Measurements from ENCODE around the gene CX3CL1.

CX3CL1 gene

GRCh38 chr16:57383276-57384247, 11.3 kb downstream of the CX3CL1 start:
- Histone ChIP-seq H4K8ac (ENCODE audit: low read depth, low read length) (no peak overlapping the region), H2AFZ (ENCODE audit: insufficient read depth, low read length, poor library complexity) (no peak overlapping the region), H4K12ac (ENCODE audit: low read depth, low read length) (no peak overlapping the region), H3K9ac (ENCODE audit: low read length) (no peak overlapping the region), H2BK120ac (ENCODE audit: insufficient read depth, low read length, poor library complexity) (peak overlapping the region; percentile 74), H3K27me3 (ENCODE audit: insufficient read depth, low read length) (no peaks in the 10 kb centered on the region), H3K4me3 (ENCODE audit: low read depth, low read length) (no peak overlapping the region), H3K4ac (ENCODE audit: low read depth, low read length) (no peak overlapping the region), H3K79me1 (ENCODE audit: low read length) (peaks cover 24% of the 10 kb centered on the region), H3K18ac (ENCODE audit: low read length) (no peak overlapping the region), H3K23ac (ENCODE audit: low read length) (no peak overlapping the region), H3K9me3 (ENCODE audit: insufficient read depth, low read depth, low read length) (no peaks in the 10 kb centered on the region), H4K91ac (ENCODE audit: low read depth, low read length) (peak overlapping the region; percentile 78), H3K14ac (ENCODE audit: low read length) (peak overlapping the region; percentile 8), H3K79me2 (ENCODE audit: control insufficient read depth, insufficient read depth, low read length, poor library complexity) (no peaks in the 10 kb centered on the region), H3K4me2 (ENCODE audit: low read length) (peak overlapping the region; percentile 19), H3K36me3 (ENCODE audit: control insufficient read depth in 1 of 2, insufficient read depth in 2 of 2, low read length in 2 of 2) (no peaks in the 10 kb centered on the region), H2BK12ac (ENCODE audit: low read length) (peak overlapping the region; percentile 81), H3K27ac (ENCODE audit: low read depth, low read length) (peak overlapping the region; percentile 61), H3K4me1 (ENCODE audit: control insufficient read depth in 1 of 2, insufficient read depth in 2 of 2, low read length in 2 of 2) (peaks cover 26 to 27% of the 10 kb centered on the region in 2 experiments), H2AK5ac (ENCODE audit: low read length) (peak overlapping the region; percentile 7), H2BK5ac (ENCODE audit: low read depth, low read length, poor library complexity) (peak overlapping the region; percentile 0)
- no peak for DNase-seq
- WGBS (ENCODE audit: extremely low coverage, insufficient coverage, insufficient read length), result no CpG with 5 or more reads among the region's 8 CpGs

- Histone ChIP-seq H3K18ac (ENCODE audit: low read length) (peak overlapping the region; percentile 77), H2BK120ac (ENCODE audit: insufficient read depth, low read length, poor library complexity) (peak overlapping the region; percentile 74), H3K14ac (ENCODE audit: low read length) (peak overlapping the region; percentile 43), H3K9me3 (ENCODE audit: insufficient read depth, low read depth, low read length) (no peaks in the 10 kb centered on the region), H2AFZ (ENCODE audit: insufficient read depth, low read length, poor library complexity) (peak overlapping the region; percentile 44), H3K4me3 (ENCODE audit: low read depth, low read length) (no peak overlapping the region), H3K79me2 (ENCODE audit: control insufficient read depth, insufficient read depth, low read length, poor library complexity) (no peaks in the 10 kb centered on the region), H3K27me3 (ENCODE audit: insufficient read depth, low read length) (no peaks in the 10 kb centered on the region), H2BK12ac (ENCODE audit: low read length) (peak overlapping the region; percentile 81), H3K9ac (ENCODE audit: low read length) (no peak overlapping the region), H3K23ac (ENCODE audit: low read length) (no peak overlapping the region), H3K27ac (ENCODE audit: low read depth, low read length) (peak overlapping the region; percentile 61), H3K4me1 (ENCODE audit: control insufficient read depth in 1 of 2, insufficient read depth in 2 of 2, low read length in 2 of 2) (peaks cover 22 to 24% of the 10 kb centered on the region in 2 experiments), H2AK5ac (ENCODE audit: low read length) (peak overlapping the region; percentile 95), H3K4me2 (ENCODE audit: low read length) (peak overlapping the region; percentile 19), H4K8ac (ENCODE audit: low read depth, low read length) (no peak overlapping the region), H3K4ac (ENCODE audit: low read depth, low read length) (peak overlapping the region; percentile 67), H3K79me1 (ENCODE audit: low read length) (peaks cover 21% of the 10 kb centered on the region), H4K91ac (ENCODE audit: low read depth, low read length) (peak overlapping the region; percentile 58), H4K12ac (ENCODE audit: low read depth, low read length) (peak overlapping the region; percentile 16), H2BK5ac (ENCODE audit: low read depth, low read length, poor library complexity) (peak overlapping the region; percentile 22), H3K36me3 (ENCODE audit: control insufficient read depth in 1 of 2, insufficient read depth in 2 of 2, low read length in 2 of 2) (no peaks in the 10 kb centered on the region)
- no CpG with 5 or more reads among the region's 11 CpGs for WGBS (ENCODE audit: extremely low coverage, insufficient coverage, insufficient read length)
- DNase-seq, result no peak
Observed at GRCh38 chr16:57384248-57385070, 12.2 kb downstream of the CX3CL1 start.

- Histone ChIP-seq H3K4me1 (ENCODE audit: control insufficient read depth in 1 of 2, insufficient read depth in 2 of 2, low read length in 2 of 2) (peaks cover 18% of the 10 kb centered on the region in 2 experiments), H3K4ac (ENCODE audit: low read depth, low read length) (no peak overlapping the region), H2BK120ac (ENCODE audit: insufficient read depth, low read length, poor library complexity) (no peak overlapping the region), H2BK12ac (ENCODE audit: low read length) (peak overlapping the region; percentile 63), H3K4me3 (ENCODE audit: low read depth, low read length) (no peak overlapping the region), H4K8ac (ENCODE audit: low read depth, low read length) (no peak overlapping the region), H3K14ac (ENCODE audit: low read length) (no peak overlapping the region), H3K79me2 (ENCODE audit: control insufficient read depth, insufficient read depth, low read length, poor library complexity) (no peaks in the 10 kb centered on the region), H3K23ac (ENCODE audit: low read length) (no peak overlapping the region), H2AK5ac (ENCODE audit: low read length) (peak overlapping the region; percentile 42), H3K18ac (ENCODE audit: low read length) (no peak overlapping the region), H3K27me3 (ENCODE audit: insufficient read depth, low read length) (no peaks in the 10 kb centered on the region), H2AFZ (ENCODE audit: insufficient read depth, low read length, poor library complexity) (no peak overlapping the region), H3K4me2 (ENCODE audit: low read length) (no peak overlapping the region), H3K9ac (ENCODE audit: low read length) (no peak overlapping the region), H3K9me3 (ENCODE audit: insufficient read depth, low read depth, low read length) (no peaks in the 10 kb centered on the region), H3K36me3 (ENCODE audit: control insufficient read depth in 1 of 2, insufficient read depth in 2 of 2, low read length in 2 of 2) (no peaks in the 10 kb centered on the region), H2BK5ac (ENCODE audit: low read depth, low read length, poor library complexity) (no peak overlapping the region), H4K12ac (ENCODE audit: low read depth, low read length) (no peak overlapping the region), H3K27ac (ENCODE audit: low read depth, low read length) (no peak overlapping the region), H3K79me1 (ENCODE audit: low read length) (peaks cover 18% of the 10 kb centered on the region), H4K91ac (ENCODE audit: low read depth, low read length) (peak overlapping the region; percentile 26)
- no CpG with 5 or more reads among the region's 5 CpGs for WGBS (ENCODE audit: extremely low coverage, insufficient coverage, insufficient read length)
- no peak for DNase-seq
Observed at GRCh38 chr16:57385083-57385482, 12.8 kb downstream of the CX3CL1 start.

DNA sequence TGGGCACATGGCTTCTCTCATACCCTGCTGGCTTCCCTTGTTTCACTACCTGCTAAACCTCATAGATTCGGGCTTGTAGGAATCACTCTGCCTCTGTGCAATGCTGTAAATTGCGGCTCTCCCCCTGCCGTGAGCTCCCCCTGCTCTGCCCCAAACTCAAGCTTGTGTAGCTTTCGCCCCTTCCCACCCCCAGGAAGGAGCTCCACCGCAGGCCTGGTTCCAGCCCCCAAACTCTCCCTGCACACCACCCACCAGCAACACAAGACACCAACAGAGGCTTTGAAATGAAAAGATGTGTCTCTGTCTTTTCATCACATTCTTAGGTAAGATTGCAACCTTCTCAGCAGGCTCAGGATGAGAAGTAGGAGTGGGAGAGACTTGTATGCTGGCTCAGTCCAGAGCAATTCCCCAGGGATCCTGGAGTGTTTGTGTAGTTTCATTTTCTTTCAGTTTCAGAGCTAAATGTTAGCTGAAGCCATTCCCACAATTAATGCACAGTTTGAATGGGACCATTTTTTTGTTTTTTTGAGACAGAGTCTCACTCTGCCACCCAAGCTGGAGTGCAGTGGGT, 14.2 kb downstream of the CX3CL1 start:
- H3K9ac ChIP-seq (ENCODE audit: low read length), result no peak overlapping the region
- H3K79me1 ChIP-seq (ENCODE audit: low read length), result peaks cover 14% of the 10 kb centered on the region
- WGBS (ENCODE audit: extremely low coverage, insufficient coverage, insufficient read length), result no CpG with 5 or more reads among the region's 5 CpGs
- no peak overlapping the region for H2BK12ac ChIP-seq (ENCODE audit: low read length)
- DNase-seq, result no peak
- no peak overlapping the region for H4K8ac ChIP-seq (ENCODE audit: low read depth, low read length)
- H3K27ac ChIP-seq (ENCODE audit: low read depth, low read length), result no peak overlapping the region
- H3K27me3 ChIP-seq (ENCODE audit: insufficient read depth, low read length), result no peaks in the 10 kb centered on the region
- no peak overlapping the region for H2BK5ac ChIP-seq (ENCODE audit: low read depth, low read length, poor library complexity)
- H3K36me3 ChIP-seq (ENCODE audit: control insufficient read depth in 1 of 2, insufficient read depth in 2 of 2, low read length in 2 of 2), result no peaks in the 10 kb centered on the region
- H3K14ac ChIP-seq (ENCODE audit: low read length), result no peak overlapping the region
- H3K9me3 ChIP-seq (ENCODE audit: insufficient read depth, low read depth, low read length), result no peaks in the 10 kb centered on the region
- H2AFZ ChIP-seq (ENCODE audit: insufficient read depth, low read length, poor library complexity), result no peak overlapping the region
- no peak overlapping the region for H2BK120ac ChIP-seq (ENCODE audit: insufficient read depth, low read length, poor library complexity)
- H4K91ac ChIP-seq (ENCODE audit: low read depth, low read length), result no peak overlapping the region
- no peak overlapping the region for H3K4me3 ChIP-seq (ENCODE audit: low read depth, low read length)
- no peak overlapping the region for H3K4me2 ChIP-seq (ENCODE audit: low read length)
- no peak overlapping the region for H3K18ac ChIP-seq (ENCODE audit: low read length)
- H3K23ac ChIP-seq (ENCODE audit: low read length), result no peak overlapping the region
- H3K79me2 ChIP-seq (ENCODE audit: control insufficient read depth, insufficient read depth, low read length, poor library complexity), result no peaks in the 10 kb centered on the region
- no peak overlapping the region for H2AK5ac ChIP-seq (ENCODE audit: low read length)
- no peak overlapping the region for H3K4ac ChIP-seq (ENCODE audit: low read depth, low read length)
- peaks cover 14 to 18% of the 10 kb centered on the region in 2 experiments for H3K4me1 ChIP-seq (ENCODE audit: control insufficient read depth in 1 of 2, insufficient read depth in 2 of 2, low read length in 2 of 2)
- H4K12ac ChIP-seq (ENCODE audit: low read depth, low read length), result no peak overlapping the region
